ENCODE measurements around the gene TCIRG1. TPM values are rescaled to one million over a fixed set of nuclear protein-coding genes. Genes with fewer than 3 reads are reported as not detected.

Gene TCIRG1
- total RNA-seq, 3 donors from 2014 or later: 71.4 to 135 (median 90.3) TPM

- no peaks in the 10 kb centered on the region for H3K9me3 ChIP-seq
- H3K36me3 ChIP-seq: no peaks in the 10 kb centered on the region
- no peaks in the 10 kb centered on the region for H3K27me3 ChIP-seq
- DNase-seq (ENCODE audit: low spot score in 2 of 2): no peak
- intact Hi-C loops (cut with DNase I; ENCODE audit: low total_unique reads): no loop called here
- no peaks in the 10 kb centered on the region for H3K4me1 ChIP-seq
- H3K27ac ChIP-seq: no peak overlapping the region
- TF ChIP-seq CTCF (IDR thresholded peaks at IDR 0.05) (no peak), POLR2AphosphoS5 (IDR thresholded peaks at IDR 0.05) (no peak)
- no peak overlapping the region for H3K4me3 ChIP-seq
Measured at GRCh38 chr11:67999201-67999629, 39.6 kb upstream of the TCIRG1 start.

- no peaks in the 10 kb centered on the region for H3K4me1 ChIP-seq
- no peak for DNase-seq (ENCODE audit: low spot score in 2 of 2)
- no peaks in the 10 kb centered on the region for H3K36me3 ChIP-seq
- no peaks in the 10 kb centered on the region for H3K27me3 ChIP-seq
- no peak overlapping the region for H3K4me3 ChIP-seq
- intact Hi-C loops (cut with DNase I; ENCODE audit: low total_unique reads): no loop called here
- no peaks in the 10 kb centered on the region for H3K9me3 ChIP-seq
- no peak overlapping the region for H3K27ac ChIP-seq
- TF ChIP-seq POLR2A (IDR thresholded peaks at IDR 0.05) (no peak), CTCF (IDR thresholded peaks at IDR 0.05) (no peak), POLR2AphosphoS5 (IDR thresholded peaks at IDR 0.05) (no peak)
Measured at GRCh38 chr11:67999704-68000103, 39.1 kb upstream of the TCIRG1 start.

GRCh38 chr11:68002575-68002937 lies 36.3 kb upstream of the TCIRG1 start:
- H3K4me3 ChIP-seq: peak overlapping the region; percentile 81 to 85 (median 81)
- intact Hi-C loops (cut with DNase I; ENCODE audit: low total_unique reads): no loop called here
- H3K27me3 ChIP-seq: no peaks in the 10 kb centered on the region
- no peaks in the 10 kb centered on the region for H3K4me1 ChIP-seq
- H3K27ac ChIP-seq: peak overlapping the region; percentile 80 to 84
- no peaks in the 10 kb centered on the region for H3K36me3 ChIP-seq
- no peak for DNase-seq (ENCODE audit: low spot score in 2 of 2)
- no peak for TF ChIP-seq POLR2AphosphoS5 (IDR thresholded peaks at IDR 0.05)
- no peak for TF ChIP-seq CTCF (IDR thresholded peaks at IDR 0.05)
- no peak for TF ChIP-seq POLR2A (IDR thresholded peaks at IDR 0.05)
- no peaks in the 10 kb centered on the region for H3K9me3 ChIP-seq

GRCh38 chr11:68002938-68003845 lies 35.6 kb upstream of the TCIRG1 start:
- Histone ChIP-seq H3K4me1 (no peaks in the 10 kb centered on the region), H3K9me3 (no peaks in the 10 kb centered on the region), H3K27ac (peak overlapping the region; percentile 80 to 84), H3K4me3 (peak overlapping the region; percentile 81 to 85 (median 81)), H3K36me3 (no peaks in the 10 kb centered on the region), H3K27me3 (no peaks in the 10 kb centered on the region)
- DNase-seq (ENCODE audit: low spot score in 2 of 2): no peak
- intact Hi-C loops (cut with DNase I; ENCODE audit: low total_unique reads): no loop called here
- no peak for TF ChIP-seq POLR2AphosphoS5 (IDR thresholded peaks at IDR 0.05)
- TF ChIP-seq CTCF (IDR thresholded peaks at IDR 0.05): no peak
- no peak for TF ChIP-seq POLR2A (IDR thresholded peaks at IDR 0.05)

- H3K4me1 ChIP-seq: no peaks in the 10 kb centered on the region
- H3K9me3 ChIP-seq: no peaks in the 10 kb centered on the region
- intact Hi-C loops (cut with DNase I; ENCODE audit: low total_unique reads): no loop called here
- peak; percentile 76 to 79 for DNase-seq (ENCODE audit: low spot score in 2 of 2)
- peak within 1 kb of the TSS; percentile 80 to 84 for H3K27ac ChIP-seq
- H3K4me3 ChIP-seq: peak within 1 kb of the TSS; percentile 81 to 85 (median 81)
- no peaks in the 10 kb centered on the region for H3K36me3 ChIP-seq
- H3K27me3 ChIP-seq: no peaks in the 10 kb centered on the region
- no peak for TF ChIP-seq POLR2A (IDR thresholded peaks at IDR 0.05)
- peak in 2 of 3 donors; percentile 14 to 48 for TF ChIP-seq POLR2AphosphoS5 (IDR thresholded peaks at IDR 0.05)
Measured at GRCh38 chr11:68003846-68004550, 34.8 kb upstream of the TCIRG1 start, which contains the start of gene UNC93B1. Gene UNC93B1, minus strand, starts transcription at chr11:68004097. Its CDS starts 54 bp downstream, at chr11:68004043.

All from breast epithelium (tissue), 4 donors.